GM12874 (cell line): ENCODE data around the gene HAS3.

Experiments
- TF ChIP-seq, protein P1 (sequence below): IDR thresholded peaks from 2 replicates; pipeline ENCODE4 v1.5.1; 2011; ENCODE audit warnings: low read depth, mild to moderate bottlenecking, control low read depth, low read length, moderate library complexity; ENCODE audit not compliant: insufficient read depth

HAS3 gene, protein sequence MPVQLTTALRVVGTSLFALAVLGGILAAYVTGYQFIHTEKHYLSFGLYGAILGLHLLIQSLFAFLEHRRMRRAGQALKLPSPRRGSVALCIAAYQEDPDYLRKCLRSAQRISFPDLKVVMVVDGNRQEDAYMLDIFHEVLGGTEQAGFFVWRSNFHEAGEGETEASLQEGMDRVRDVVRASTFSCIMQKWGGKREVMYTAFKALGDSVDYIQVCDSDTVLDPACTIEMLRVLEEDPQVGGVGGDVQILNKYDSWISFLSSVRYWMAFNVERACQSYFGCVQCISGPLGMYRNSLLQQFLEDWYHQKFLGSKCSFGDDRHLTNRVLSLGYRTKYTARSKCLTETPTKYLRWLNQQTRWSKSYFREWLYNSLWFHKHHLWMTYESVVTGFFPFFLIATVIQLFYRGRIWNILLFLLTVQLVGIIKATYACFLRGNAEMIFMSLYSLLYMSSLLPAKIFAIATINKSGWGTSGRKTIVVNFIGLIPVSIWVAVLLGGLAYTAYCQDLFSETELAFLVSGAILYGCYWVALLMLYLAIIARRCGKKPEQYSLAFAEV

DNA sequence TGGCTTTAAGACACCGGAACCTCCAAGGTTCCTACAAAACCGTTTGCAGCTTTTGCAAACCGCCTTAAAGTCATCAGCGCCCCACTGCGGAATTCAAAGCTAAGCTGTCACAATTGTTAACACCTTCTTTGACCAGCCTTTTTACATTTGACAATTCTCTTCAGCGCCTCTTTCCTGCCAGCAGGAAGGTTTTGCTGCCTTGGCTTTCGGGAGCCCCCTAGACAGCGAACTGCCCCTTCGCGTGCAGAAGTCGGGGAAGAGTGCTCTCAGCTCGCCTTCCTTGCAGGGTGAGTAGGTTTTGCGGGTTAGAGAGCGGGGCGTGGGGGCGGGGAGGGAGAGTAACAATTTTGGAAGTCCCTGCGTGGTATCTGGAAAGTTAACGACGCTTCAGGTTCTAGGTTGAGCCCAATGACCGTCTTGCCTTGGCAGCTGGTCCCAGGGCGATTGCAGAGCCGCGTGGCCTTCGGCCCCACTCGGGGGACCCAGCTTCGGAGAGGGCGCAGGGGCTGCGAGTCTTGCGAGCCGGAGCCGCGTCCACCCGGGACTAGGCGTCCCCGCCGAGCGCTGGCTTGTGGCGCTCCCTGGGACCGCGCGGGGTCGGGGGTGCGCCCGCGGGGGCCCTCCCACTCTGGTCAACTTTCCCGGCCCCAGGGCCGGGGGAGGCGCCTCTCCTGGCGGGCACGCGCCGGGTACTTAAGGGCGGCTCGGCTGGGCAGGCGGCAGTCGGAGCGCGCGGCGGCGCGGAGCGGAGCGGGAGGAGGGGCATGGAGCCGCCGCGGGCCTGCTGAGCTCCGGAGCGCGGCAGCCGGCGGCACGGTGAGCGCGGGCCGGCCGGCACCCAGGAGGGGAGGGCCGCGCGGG, at the start of gene HAS3:
Gene HAS3 (plus strand): TSS at position 153 of the 861 bp plus-strand sequence. CDS start 3,743 bp downstream, outside the sequence.
- TF ChIP-seq, protein P1, sequence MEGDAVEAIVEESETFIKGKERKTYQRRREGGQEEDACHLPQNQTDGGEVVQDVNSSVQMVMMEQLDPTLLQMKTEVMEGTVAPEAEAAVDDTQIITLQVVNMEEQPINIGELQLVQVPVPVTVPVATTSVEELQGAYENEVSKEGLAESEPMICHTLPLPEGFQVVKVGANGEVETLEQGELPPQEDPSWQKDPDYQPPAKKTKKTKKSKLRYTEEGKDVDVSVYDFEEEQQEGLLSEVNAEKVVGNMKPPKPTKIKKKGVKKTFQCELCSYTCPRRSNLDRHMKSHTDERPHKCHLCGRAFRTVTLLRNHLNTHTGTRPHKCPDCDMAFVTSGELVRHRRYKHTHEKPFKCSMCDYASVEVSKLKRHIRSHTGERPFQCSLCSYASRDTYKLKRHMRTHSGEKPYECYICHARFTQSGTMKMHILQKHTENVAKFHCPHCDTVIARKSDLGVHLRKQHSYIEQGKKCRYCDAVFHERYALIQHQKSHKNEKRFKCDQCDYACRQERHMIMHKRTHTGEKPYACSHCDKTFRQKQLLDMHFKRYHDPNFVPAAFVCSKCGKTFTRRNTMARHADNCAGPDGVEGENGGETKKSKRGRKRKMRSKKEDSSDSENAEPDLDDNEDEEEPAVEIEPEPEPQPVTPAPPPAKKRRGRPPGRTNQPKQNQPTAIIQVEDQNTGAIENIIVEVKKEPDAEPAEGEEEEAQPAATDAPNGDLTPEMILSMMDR: peak; percentile 28; the same call in 1 of the 2 replicates

DNA sequence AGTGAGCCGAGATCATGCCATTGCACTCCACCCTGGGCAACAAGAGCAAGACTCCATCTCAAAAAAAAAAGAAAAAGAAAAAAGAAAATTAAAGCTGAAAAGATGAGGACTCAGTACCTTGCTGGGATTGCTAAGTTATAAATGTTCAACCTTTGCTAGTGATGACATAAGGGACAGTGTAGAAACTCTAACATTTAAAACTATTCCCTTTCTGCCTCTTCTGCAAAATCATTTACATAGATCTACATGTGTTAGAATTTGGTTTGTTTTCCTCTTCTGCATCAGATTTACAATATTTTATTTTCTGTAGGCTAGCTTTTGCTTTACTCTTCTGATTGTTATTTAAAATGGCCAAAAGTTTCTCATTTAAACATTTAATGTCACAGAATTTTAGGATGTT, 49.5 kb upstream of the HAS3 start:
- TF ChIP-seq, protein P1: no peak

DNA sequence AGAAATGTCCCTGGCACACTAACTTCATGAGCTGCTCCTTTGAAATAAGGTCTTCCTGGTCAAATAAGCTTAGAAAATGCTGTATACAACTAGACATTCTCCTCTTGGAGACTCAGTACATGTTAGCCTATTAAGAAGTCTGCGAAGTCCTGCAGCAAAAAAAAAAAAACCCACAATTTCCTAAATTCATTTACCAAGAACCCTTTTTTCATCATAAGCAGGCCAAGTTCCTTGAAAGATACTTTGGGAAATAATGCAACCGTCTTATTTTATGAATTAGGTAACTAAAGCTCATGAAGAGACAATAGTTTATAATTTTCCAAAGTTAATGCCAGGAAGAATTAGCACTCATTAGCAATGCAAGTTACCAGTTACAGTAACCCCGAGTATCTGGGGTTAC, 49.0 kb upstream of the HAS3 start:
- TF ChIP-seq, protein P1: no peak

DNA sequence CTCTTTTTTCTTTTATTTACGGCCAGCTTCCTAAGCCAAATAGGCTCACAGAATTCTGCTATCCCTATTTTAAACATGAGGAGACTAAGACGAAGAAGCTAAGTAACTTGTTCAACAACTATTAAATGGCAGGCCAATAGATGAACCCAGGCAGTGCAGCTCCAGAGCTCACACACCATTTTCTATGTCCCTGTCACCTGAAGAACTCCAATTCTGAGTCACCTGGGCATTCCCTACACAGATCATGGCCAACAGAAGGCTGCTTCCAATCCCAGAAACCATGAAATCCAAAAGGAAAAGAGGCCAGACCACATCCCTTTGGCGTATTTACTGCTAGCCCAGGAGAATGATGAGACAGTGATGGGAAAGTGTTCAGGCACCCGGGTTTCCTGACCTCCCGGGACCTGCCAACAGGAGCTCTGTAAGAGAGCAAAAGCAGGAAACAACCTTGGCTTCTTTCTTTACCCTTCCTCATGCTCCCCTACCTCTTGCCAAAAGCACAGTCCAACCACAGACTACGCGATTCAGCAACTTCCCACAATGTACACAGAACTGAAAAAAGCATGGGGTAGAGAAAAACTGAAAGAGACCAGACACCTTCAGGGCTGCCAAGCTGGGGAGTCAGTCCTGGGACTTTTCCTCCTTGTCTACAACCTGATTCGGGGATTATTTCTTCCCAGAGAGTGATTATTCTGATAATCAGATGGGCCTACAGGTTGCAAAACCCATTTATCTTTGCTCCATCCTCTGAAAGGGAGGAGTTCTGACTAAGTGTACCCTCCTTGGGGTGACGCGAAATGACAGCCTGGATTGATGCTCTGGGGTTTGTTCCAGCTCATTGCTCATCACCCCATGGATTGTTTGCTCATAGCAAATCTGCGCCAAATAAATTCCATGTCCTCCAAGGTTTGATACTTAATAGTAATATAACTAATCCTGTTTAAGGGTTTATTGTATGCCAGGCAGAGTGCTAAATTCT, 47.8 kb upstream of the HAS3 start:
- TF ChIP-seq, protein P1: no peak

DNA sequence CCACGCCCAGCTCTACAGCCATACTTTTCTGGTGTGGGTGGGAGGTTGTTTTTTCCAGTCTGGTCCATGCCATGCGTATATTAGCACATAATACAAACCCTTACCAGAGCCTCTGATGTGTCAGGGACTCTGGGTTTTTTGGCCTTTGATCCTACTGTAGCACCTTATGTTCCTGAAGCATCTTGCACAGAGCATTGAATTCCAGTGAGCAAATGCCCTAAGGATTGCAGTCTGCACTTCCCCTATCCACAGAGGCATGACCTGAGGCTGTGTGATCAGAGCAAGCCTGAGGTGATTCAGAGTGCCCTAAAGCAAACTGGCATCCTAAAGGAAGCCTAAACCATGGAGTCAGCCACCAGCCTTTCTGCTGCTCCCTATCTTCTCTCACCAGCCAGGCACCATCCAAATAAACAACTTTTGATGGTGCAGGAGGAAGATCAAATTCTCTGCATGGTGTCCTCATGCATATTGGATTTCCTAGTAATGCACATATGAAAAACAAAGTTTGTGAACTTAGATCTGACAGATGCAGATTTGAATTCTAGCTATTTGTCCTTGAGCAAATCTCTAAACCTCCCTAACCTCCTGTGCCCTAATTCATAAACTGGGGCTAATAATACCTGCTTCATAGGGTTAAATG, 41.2 kb upstream of the HAS3 start:
- TF ChIP-seq, protein P1: no peak

DNA sequence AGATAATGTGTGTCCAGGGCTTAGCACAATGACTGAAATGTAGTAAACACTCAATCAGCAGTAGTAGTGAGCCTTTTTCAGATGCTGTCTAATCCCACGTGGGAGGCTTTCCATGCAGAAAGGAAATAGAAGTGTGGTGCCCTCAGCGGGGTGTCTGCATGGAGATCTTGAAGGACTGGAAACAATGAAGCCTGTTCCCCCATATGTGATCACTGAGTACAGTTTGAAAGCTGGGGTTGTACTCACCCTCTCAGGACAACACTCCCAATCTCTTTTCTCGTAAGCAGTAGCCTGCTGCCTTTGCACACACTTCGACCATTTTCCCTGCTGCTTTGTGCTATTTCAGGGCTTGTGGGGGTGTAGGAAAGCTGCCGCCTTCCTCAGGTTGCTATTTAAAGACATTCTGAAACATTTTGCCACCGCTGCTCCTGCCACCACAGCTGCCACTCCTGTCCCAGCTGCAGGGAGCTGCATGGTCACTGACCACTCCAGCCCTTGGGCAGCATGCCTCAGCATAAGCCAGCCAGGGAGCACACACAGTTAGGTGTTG, 40.6 kb upstream of the HAS3 start:
- TF ChIP-seq, protein P1: no peak
